Prostate gland (tissue), 2 donors: ENCODE results near the gene HDAC4. TPM values are rescaled to one million over a fixed set of nuclear protein-coding genes. Genes with fewer than 3 reads are reported as not detected.

Experiments used
- DNase-seq: peaks from one replicate; pipeline ENCODE4 v3.0.0-alpha.2; 2019; ENCODE audit warnings: low spot score
- H3K27ac ChIP-seq, 2 donors: fragments of 200-600 bp; sonication (generic); 2 replicates each; pipeline ENCODE4 v1.5.1; 2017 to 2019
- H3K27me3 ChIP-seq: fragments of 200-600 bp; sonication (generic); replicated peaks from 2 replicates; pipeline ENCODE4 v1.5.1; 2019; ENCODE audit not compliant: insufficient read depth
- H3K36me3 ChIP-seq, 2 donors: fragments of 200-600 bp; sonication (generic); 1 replicate in 1 of 2; 2 replicates in 1 of 2; pipeline versions ENCODE4 v1.5.1 to v1.8.1; 2017 to 2019
- H3K4me1 ChIP-seq: fragments of 200-600 bp; sonication (generic); replicated peaks from 2 replicates; pipeline ENCODE4 v1.5.1; 2019
- H3K4me3 ChIP-seq, 2 donors: fragments of 200-600 bp; sonication (generic); 2 replicates each; pipeline ENCODE4 v1.5.1; 2017 to 2019
- H3K9me3 ChIP-seq: fragments of 200-600 bp; sonication (generic); 2 replicates; pipeline ENCODE4 v1.5.1; 2017
- POLR2A ChIP-seq: fragments of 450-650 bp; IDR thresholded peaks from one replicate; pipeline ENCODE4 v1.6.1; 2016; ENCODE audit warnings: antibody characterized with exemption, mild to moderate bottlenecking
- POLR2AphosphoS5 ChIP-seq: sonication (generic); formaldehyde crosslinking; IDR thresholded peaks from one replicate; pipeline ENCODE4 v1.6.1; 2017; ENCODE audit warnings: antibody characterized with exemption
- WGBS: methylation state at CpG from one replicate; pipeline ENCODE4 v1.1.5; 2018; 5-methylcytosine and 5-hydroxymethylcytosine counted together
- intact Hi-C: fragments of 100-400 bp; cut with DNase I; formaldehyde crosslinking; loops from one replicate; pipeline ENCODE4 v1.14.2; 2022
- total RNA-seq, 2 donors: library from RNA; depleted of rRNA; stranded (reverse); fragments of >200 nt; gene quantifications; one replicate each; pipeline ENCODE4 v1.1.0, GENCODE V29; 2016
- TF ChIP-seq, protein P1 (sequence below), 4 experiments: fragments of 200-600 bp in 2 of 4; fragments of 450-650 bp in 2 of 4; sonication (generic) in 2 of 4; IDR thresholded peaks; 1 replicate in 3 of 4; 2 replicates in 1 of 4; pipeline ENCODE4 v1.5.1; 2016 to 2019; ENCODE audit warnings: antibody characterized with exemption in 4 of 4, mild to moderate bottlenecking in 2 of 4, moderate library complexity in 2 of 4

The HDAC4 gene
- total RNA-seq, 2 donors from 2014 or later, result 41.8 to 44.2 TPM

- Histone ChIP-seq H3K27ac (no peak overlapping the region), H3K36me3 (no peaks in the 10 kb centered on the region), H3K27me3 (no peaks in the 10 kb centered on the region), H3K4me3 (no peak overlapping the region), H3K4me1 (no peaks in the 10 kb centered on the region), H3K9me3 (no peaks in the 10 kb centered on the region)
- intact Hi-C loops, result no loop called here
- DNase-seq, result no peak
- 95% methylated on average over 3 of the region's 3 CpGs for WGBS
- TF ChIP-seq POLR2A, result no peak
- TF ChIP-seq, protein P1, sequence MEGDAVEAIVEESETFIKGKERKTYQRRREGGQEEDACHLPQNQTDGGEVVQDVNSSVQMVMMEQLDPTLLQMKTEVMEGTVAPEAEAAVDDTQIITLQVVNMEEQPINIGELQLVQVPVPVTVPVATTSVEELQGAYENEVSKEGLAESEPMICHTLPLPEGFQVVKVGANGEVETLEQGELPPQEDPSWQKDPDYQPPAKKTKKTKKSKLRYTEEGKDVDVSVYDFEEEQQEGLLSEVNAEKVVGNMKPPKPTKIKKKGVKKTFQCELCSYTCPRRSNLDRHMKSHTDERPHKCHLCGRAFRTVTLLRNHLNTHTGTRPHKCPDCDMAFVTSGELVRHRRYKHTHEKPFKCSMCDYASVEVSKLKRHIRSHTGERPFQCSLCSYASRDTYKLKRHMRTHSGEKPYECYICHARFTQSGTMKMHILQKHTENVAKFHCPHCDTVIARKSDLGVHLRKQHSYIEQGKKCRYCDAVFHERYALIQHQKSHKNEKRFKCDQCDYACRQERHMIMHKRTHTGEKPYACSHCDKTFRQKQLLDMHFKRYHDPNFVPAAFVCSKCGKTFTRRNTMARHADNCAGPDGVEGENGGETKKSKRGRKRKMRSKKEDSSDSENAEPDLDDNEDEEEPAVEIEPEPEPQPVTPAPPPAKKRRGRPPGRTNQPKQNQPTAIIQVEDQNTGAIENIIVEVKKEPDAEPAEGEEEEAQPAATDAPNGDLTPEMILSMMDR (IDR thresholded peaks at IDR 0.05), result no peak
- no peak for TF ChIP-seq POLR2AphosphoS5
Measured at GRCh38 chr2:239206851-239207250, 194.0 kb downstream of the HDAC4 start.

DNA sequence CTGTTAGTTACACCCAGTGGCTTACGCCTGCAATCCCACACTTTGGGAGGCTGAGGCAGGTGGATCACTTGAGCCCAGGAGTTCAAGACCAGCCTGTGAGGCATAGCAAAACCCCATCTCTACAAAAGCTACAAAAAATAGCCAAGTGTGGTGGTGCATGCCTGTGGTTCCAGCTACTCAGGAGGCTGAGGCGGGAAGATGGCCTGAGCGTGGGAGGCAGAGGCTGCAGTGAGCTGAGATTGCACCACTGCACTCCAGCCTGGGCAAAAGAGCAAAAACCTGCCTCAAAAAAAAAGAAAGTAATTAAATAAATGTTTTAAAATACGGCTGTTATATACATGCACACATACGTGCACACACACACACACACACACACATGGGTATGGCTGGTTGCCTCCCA, 194.8 kb downstream of the HDAC4 start:
- H3K27me3 ChIP-seq, result no peaks in the 10 kb centered on the region
- 95% methylated on average over 5 of the region's 5 CpGs for WGBS
- H3K4me3 ChIP-seq, result no peak overlapping the region
- intact Hi-C loops, result no loop called here
- no peaks in the 10 kb centered on the region for H3K9me3 ChIP-seq
- DNase-seq, result no peak
- no peaks in the 10 kb centered on the region for H3K4me1 ChIP-seq
- no peak overlapping the region for H3K27ac ChIP-seq
- no peaks in the 10 kb centered on the region for H3K36me3 ChIP-seq
- TF ChIP-seq, protein P1 (IDR thresholded peaks at IDR 0.05), result no peak
- no peak for TF ChIP-seq POLR2A
- no peak for TF ChIP-seq POLR2AphosphoS5

DNA sequence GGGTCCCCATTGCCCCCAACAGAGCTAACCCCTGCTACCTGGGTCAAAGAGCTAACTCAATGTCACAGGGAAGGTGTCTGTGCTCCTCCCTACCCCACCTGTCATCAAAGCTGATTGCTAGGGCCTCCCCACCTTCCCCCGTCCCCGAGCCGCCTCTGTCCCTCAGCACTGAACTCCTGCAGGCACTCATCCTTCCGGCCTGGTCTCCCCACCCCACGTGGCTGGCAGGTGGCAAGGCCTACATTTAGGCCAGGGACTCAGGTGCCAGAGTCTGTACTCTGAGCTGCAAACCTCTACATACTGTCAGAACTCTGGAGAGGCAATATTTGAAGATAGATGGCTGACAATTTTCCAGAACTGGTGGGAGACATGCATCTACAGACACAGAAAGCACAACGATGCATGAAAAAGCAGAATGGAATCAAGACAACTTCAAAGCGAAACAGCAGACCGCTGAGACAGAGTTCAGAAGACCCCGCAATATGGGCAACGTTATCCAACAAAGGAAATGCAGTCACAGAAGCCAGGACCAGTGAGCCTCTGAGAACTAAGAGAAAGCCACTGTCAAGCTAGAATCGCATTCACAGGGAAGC, 195.8 kb downstream of the HDAC4 start:
- intact Hi-C loops, result loop anchor here (5.0 kb wide), 1 partner anchor 102 kb away; no protein-coding TSS in a partner anchor
- H3K27me3 ChIP-seq, result no peaks in the 10 kb centered on the region
- H3K4me1 ChIP-seq, result no peaks in the 10 kb centered on the region
- TF ChIP-seq, protein P1 (IDR thresholded peaks at IDR 0.05), result no peak
- no peak for TF ChIP-seq POLR2A
- no peak for TF ChIP-seq POLR2AphosphoS5
- DNase-seq, result no peak
- H3K4me3 ChIP-seq, result no peak overlapping the region
- no peak overlapping the region for H3K27ac ChIP-seq
- WGBS, result 79% methylated on average over 11 of the region's 11 CpGs
- no peaks in the 10 kb centered on the region for H3K36me3 ChIP-seq
- no peaks in the 10 kb centered on the region for H3K9me3 ChIP-seq

DNA sequence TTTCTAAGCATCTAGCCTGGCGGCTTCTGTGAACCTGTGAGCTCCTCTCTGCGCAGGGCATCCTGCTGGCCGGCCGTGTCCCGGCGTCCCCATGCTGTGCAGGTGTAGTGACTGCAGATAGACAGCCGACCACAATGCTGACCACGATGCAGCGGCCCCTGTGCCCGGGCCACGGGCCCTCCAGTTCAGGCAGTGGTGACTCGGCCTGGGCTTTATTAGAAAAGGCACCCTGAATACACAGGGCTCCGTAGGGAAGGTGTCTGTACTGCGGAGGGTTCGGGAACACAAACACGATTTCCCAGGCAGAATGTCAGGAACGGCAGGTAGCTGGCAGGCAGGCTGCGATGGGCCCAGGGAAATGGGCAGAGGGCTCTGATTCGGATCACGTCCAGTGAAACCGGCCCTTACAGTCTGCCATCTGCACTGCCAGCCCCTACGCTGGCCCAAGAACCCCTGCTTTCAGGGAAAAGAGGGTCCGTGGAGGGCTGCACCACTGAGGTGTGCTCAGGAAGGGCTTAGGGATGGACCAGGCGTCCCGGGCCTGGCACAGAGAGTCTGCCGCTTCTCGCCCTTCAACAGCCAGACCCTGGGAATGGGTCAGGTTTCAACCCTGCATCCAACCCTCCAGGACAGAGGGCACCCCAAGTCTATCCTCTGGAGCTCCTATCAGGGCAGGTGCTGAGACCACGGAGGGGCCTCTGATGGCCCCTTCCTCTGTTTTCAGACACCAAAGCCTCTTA, 196.5 kb downstream of the HDAC4 start:
- intact Hi-C loops, result loop anchor here (5.0 kb wide), 1 partner anchor 103 kb away; no protein-coding TSS in a partner anchor
- Histone ChIP-seq H3K27me3 (no peaks in the 10 kb centered on the region), H3K9me3 (no peaks in the 10 kb centered on the region), H3K4me1 (no peaks in the 10 kb centered on the region), H3K36me3 (no peaks in the 10 kb centered on the region), H3K4me3 (no peak overlapping the region), H3K27ac (no peak overlapping the region)
- no peak for TF ChIP-seq POLR2A
- no peak for TF ChIP-seq POLR2AphosphoS5
- TF ChIP-seq, protein P1 (IDR thresholded peaks at IDR 0.05), result no peak
- no peak for DNase-seq
- WGBS, result 94% methylated on average over 28 of the region's 28 CpGs
